ENCODE results near the gene SLC10A7.

DNA sequence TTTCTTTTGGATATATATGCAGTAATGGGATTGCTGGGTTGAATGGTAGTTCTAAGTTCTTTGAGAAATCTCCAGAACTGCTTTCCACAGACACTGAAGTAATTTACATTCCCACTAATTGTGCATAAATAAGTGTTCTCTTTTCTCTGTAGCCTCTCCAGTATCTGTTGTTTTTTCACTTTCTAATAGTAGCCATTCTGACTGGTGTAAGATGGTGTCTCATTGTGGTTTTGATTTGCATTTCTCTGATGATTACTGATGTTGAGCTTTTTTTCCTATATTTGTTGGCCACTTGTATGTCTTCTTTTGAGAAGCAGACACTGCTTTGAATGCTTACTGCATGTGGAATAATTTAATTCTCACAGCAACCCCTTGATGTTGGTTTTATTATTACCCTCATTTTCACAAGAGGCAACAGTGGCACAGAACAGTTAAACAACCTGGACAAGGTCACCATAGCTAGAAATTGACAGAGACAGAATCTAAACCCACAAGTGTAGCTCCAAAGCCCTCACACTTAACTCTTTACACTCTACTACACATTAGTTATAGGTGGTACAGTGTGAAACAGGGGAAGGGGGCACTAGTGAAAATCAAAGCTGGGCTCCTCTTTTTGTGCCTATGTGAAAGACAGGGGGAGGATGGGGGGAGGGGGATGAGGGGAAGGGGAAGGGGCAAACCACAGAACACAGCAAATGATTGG lies 211.3 kb downstream of the SLC10A7 start:
- TF ChIP-seq, protein P1, sequence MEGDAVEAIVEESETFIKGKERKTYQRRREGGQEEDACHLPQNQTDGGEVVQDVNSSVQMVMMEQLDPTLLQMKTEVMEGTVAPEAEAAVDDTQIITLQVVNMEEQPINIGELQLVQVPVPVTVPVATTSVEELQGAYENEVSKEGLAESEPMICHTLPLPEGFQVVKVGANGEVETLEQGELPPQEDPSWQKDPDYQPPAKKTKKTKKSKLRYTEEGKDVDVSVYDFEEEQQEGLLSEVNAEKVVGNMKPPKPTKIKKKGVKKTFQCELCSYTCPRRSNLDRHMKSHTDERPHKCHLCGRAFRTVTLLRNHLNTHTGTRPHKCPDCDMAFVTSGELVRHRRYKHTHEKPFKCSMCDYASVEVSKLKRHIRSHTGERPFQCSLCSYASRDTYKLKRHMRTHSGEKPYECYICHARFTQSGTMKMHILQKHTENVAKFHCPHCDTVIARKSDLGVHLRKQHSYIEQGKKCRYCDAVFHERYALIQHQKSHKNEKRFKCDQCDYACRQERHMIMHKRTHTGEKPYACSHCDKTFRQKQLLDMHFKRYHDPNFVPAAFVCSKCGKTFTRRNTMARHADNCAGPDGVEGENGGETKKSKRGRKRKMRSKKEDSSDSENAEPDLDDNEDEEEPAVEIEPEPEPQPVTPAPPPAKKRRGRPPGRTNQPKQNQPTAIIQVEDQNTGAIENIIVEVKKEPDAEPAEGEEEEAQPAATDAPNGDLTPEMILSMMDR (IDR thresholded peaks at IDR 0.05; ENCODE audit: low read depth, low read length, poor library complexity, severe bottlenecking) = no peak
- TF ChIP-seq EZH2phosphoT487 (IDR thresholded peaks at IDR 0.05; ENCODE audit: borderline replicate concordance, low read length) = no peak

All from DOHH2 (cell line).